Endothelial cell of hepatic sinusoid (primary cell): ENCODE results near the gene EIF5B.
"Not testable (repeated sequence)": the region's sequence is repeated elsewhere in the genome, so short reads cannot be mapped to it uniquely, and the experiment has no call there.

Experiments
- in situ Hi-C: cut with HindIII; loops from 2 replicates; pipeline ENCODE4 v1.10.0; 2017; ENCODE audit warnings: low sequenced_read_pairs

The EIF5B gene

GRCh38 chr2:99337113-99338028, at the start of gene EIF5B:
TSS of gene EIF5B (plus strand) at chr2:99337389. CDS start at chr2:99337555, 166 bp downstream.
- in situ Hi-C loops: no loop called here

GRCh38 chr2:99297994-99298393, 39.2 kb upstream of the EIF5B start:
- in situ Hi-C loops: no loop called here

- in situ Hi-C loops: no loop called here
Observed at GRCh38 chr2:99299580-99299979, 37.6 kb upstream of the EIF5B start.

GRCh38 chr2:99301097-99301496, 36.1 kb upstream of the EIF5B start, which contains the start of gene LYG1:
TSS of gene LYG1 (minus strand) at chr2:99301197. CDS start at chr2:99295670, 5,527 bp downstream.
- in situ Hi-C loops: not testable (repeated sequence)

GRCh38 chr2:99317161-99317872, 19.9 kb upstream of the EIF5B start:
- in situ Hi-C loops: no loop called here

- in situ Hi-C loops: not testable (repeated sequence)
Observed at GRCh38 chr2:99317873-99318200, 19.4 kb upstream of the EIF5B start.

- in situ Hi-C loops: no loop called here
Observed at GRCh38 chr2:99325384-99325783, 11.8 kb upstream of the EIF5B start.

GRCh38 chr2:99335911-99336803, 1.0 kb upstream of the EIF5B start, which contains the start of gene TXNDC9:
TSS of gene TXNDC9 (minus strand) at chr2:99336333. CDS start at chr2:99333210, 3,123 bp downstream.
- in situ Hi-C loops: no loop called here

- in situ Hi-C loops: no loop called here
Observed at GRCh38 chr2:99336804-99337112, 431 bp upstream of the EIF5B start.

GRCh38 chr2:99338029-99338585, 918 bp downstream of the EIF5B start:
- in situ Hi-C loops: no loop called here

- in situ Hi-C loops: no loop called here
Observed at GRCh38 chr2:99340669-99341236, 3.6 kb downstream of the EIF5B start.

GRCh38 chr2:99342536-99342935, 5.3 kb downstream of the EIF5B start:
- in situ Hi-C loops: no loop called here

- in situ Hi-C loops: not testable (repeated sequence)
Observed at GRCh38 chr2:99345446-99345845, 8.3 kb downstream of the EIF5B start.

GRCh38 chr2:99346218-99346617, 9.0 kb downstream of the EIF5B start:
- in situ Hi-C loops: no loop called here

GRCh38 chr2:99348173-99348572, 11.0 kb downstream of the EIF5B start:
- in situ Hi-C loops: no loop called here

GRCh38 chr2:99350194-99350593, 13.0 kb downstream of the EIF5B start:
- in situ Hi-C loops: no loop called here

- in situ Hi-C loops: no loop called here
Observed at GRCh38 chr2:99354070-99354469, 16.9 kb downstream of the EIF5B start.

- in situ Hi-C loops: not testable (repeated sequence)
Observed at GRCh38 chr2:99354825-99355224, 17.6 kb downstream of the EIF5B start.

GRCh38 chr2:99356853-99357252, 19.7 kb downstream of the EIF5B start:
- in situ Hi-C loops: no loop called here

GRCh38 chr2:99365661-99366060, 28.5 kb downstream of the EIF5B start:
- in situ Hi-C loops: no loop called here
